Neural cell (in vitro differentiated cells): ENCODE data around the gene DCAF11.

Experiments
- CTCF ChIP-seq: fragments of 450-650 bp; IDR thresholded peaks from 2 replicates; pipeline ENCODE4 v1.5.1; 2014; ENCODE audit warnings: antibody characterized with exemption, mild to moderate bottlenecking, moderate library complexity; ENCODE audit not compliant: poor library complexity, severe bottlenecking
- EP300 ChIP-seq: fragments of 450-650 bp; conservative IDR thresholded peaks from 2 replicates; pipeline ENCODE4 v1.6.1; 2014; ENCODE audit warnings: antibody characterized with exemption, mild to moderate bottlenecking, moderate library complexity; ENCODE audit not compliant: poor library complexity, severe bottlenecking
- EZH2 ChIP-seq: fragments of 200-600, 300-800 bp; shearing (Covaris generic), sonication (generic); IDR thresholded peaks from 2 replicates; pipeline ENCODE4 v1.6.1; 2014; ENCODE audit warnings: antibody characterized with exemption, low read length, borderline replicate concordance, mild to moderate bottlenecking; ENCODE audit not compliant: insufficient read depth, poor library complexity, severe bottlenecking

GRCh38 chr14:24119691-24120090 is 5.1 kb downstream of the DCAF11 start:
- TF ChIP-seq CTCF = no peak
- TF ChIP-seq EZH2 = no peak
- TF ChIP-seq EP300 = no peak
